GM10266 (cell line): ENCODE data around the gene TCEA3.

Experiments used
- DNase-seq: peaks from one replicate; pipeline ENCODE4 v3.0.0; 2012; ENCODE audit errors: extremely low spot score
- TF ChIP-seq, protein P1 (sequence below): IDR thresholded peaks from 2 replicates; pipeline ENCODE4 v1.5.1; 2012; ENCODE audit warnings: mild to moderate bottlenecking, low read depth; ENCODE audit not compliant: control insufficient read depth, insufficient read depth; ENCODE audit errors: missing control alignments

The TCEA3 gene

DNA sequence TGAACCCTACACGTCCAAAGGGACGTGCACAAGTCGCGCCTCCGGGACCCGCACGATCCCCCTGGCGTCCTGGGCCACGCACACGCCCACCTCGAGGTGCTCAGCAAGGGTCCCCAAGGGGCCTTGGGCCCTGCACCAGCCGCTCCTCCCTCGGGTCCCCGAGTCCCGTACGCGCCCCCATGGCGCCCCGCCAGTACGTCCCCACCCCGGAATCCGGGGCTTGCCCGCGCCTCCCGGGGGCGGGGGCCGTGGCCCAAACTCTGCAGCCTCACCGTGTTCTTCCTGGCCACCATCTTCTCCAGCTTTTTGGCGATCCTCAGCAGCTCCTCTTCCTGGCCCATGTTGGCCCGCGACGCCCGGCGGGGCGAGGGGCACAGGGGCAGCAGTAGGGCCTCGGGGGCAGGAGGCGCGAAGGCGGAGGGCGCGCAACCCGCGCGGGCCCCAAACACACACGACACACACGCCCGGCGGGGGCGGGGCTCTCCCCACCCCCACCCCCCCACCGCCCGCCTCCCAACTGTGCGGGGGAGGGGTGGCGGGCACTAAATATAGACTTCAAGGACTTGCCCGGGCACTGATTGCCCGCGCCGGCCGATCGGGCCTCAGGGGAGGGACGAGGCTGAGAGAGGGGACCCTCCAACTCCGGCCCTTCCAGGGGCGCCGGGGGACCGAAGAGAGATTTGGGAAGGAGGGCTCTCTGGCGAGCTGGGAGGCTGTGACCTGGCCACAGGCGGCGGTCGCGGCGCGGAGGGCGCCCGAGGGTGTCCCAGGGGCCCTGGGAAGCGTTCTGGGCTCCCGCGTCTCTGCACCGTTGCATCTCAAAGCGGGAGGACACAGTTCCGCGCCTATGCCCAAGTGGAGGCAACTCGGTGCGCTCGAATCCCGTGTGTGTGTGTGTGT, at the start of gene TCEA3:
TCEA3 (minus strand) TSS at position 456 of the 900 bp plus-strand sequence; CDS start at position 341, 115 bp downstream.
- DNase-seq = no peak
- TF ChIP-seq, protein P1, sequence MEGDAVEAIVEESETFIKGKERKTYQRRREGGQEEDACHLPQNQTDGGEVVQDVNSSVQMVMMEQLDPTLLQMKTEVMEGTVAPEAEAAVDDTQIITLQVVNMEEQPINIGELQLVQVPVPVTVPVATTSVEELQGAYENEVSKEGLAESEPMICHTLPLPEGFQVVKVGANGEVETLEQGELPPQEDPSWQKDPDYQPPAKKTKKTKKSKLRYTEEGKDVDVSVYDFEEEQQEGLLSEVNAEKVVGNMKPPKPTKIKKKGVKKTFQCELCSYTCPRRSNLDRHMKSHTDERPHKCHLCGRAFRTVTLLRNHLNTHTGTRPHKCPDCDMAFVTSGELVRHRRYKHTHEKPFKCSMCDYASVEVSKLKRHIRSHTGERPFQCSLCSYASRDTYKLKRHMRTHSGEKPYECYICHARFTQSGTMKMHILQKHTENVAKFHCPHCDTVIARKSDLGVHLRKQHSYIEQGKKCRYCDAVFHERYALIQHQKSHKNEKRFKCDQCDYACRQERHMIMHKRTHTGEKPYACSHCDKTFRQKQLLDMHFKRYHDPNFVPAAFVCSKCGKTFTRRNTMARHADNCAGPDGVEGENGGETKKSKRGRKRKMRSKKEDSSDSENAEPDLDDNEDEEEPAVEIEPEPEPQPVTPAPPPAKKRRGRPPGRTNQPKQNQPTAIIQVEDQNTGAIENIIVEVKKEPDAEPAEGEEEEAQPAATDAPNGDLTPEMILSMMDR = no peak

DNA sequence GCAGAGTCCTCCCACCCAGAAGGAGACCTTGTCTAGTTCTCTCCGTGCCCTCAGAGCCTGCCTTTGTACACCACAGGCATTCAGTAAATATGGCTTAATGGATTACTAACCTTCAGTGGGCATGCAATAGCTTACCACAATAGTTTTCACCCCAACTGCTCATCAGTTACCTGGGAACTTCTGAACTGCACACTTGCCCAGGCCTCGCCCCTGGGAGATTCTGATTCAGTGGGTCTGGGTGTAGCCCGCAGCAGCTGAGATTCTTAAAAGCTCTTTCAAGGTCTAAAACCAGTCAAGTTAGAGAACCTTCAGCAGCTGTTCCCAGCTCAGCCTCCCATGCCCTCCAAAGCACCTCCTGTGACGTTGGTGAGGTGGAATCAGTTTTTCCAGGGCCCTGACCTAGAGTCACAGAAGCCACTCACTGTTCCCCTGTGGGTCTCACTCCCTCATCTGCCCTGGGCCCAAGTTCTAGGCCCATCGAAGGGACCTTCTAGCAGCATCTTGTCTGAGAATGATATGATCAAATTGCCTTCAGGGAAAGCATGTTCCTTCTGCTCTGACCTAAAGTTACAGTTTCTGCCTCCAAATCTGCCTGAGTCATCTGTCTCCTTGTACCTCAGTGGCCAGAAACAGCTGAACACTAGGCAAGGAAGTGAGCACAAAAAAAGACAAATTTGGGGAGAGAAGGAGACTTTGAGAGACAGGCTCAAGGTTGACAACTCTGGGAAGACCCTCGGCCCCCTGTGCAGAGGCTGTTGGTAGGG, 48.7 kb upstream of the TCEA3 start:
- TF ChIP-seq, protein P1 = no peak
- no peak for DNase-seq

DNA sequence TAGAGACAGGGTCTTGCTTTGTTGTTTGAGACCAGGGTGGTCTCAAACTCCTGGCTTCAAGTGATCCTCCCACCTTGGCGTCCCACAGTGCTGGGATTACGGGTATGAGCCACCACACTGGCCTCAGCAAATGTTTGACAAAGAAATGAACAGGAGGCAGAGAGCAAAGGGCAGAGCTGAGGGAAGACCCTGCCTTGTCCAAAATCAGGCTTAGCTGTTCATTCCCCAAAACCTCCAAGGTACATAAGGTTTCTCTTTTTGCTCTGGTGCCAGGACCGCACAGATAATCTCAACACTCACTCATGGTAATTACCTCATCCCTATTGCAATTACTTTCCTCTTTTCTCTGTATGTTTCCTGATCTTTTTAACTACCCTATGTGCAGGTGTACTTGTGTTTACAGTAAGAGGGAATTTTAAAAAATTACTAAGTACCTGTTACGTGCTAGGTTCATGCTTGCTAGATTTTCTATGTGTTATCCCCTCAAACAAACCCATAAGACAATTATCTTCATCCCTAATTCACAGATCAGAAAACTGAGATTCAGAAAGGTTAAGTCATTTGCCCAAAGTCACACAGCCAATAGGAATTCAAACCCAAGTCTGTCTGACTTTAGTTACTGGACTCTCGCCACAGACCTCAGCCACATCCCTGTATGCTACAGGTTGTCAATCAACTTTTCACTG, 47.9 kb upstream of the TCEA3 start:
- no peak for DNase-seq
- TF ChIP-seq, protein P1 = no peak

DNA sequence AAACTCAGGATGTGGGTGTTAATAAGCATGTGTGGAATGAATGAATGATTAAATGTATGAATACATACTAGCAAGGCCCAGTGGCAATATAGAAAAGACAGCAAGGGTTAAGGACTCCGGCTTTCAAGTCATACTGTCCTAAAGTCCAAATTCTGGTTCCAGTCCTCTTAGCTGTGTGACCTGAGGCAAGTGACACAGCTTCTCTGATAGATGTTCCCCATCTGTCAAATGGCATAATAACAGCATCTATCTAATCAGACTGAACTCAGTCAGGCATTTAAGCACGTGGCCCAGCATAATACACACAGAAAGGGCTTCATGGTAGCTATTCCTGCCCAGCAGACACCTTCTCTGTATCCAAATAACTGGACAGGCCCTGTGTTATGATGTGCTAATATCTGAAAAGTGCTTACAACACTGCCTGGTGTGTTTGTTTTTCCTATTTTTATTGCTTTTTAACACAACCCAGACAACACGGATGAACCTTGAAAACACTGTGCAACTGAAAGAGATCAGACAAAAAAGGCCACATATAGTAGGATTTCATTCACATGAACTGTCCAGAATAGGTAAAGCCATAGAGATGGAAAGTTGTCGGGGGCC, 47.0 kb upstream of the TCEA3 start:
- TF ChIP-seq, protein P1 = no peak
- DNase-seq = no peak

DNA sequence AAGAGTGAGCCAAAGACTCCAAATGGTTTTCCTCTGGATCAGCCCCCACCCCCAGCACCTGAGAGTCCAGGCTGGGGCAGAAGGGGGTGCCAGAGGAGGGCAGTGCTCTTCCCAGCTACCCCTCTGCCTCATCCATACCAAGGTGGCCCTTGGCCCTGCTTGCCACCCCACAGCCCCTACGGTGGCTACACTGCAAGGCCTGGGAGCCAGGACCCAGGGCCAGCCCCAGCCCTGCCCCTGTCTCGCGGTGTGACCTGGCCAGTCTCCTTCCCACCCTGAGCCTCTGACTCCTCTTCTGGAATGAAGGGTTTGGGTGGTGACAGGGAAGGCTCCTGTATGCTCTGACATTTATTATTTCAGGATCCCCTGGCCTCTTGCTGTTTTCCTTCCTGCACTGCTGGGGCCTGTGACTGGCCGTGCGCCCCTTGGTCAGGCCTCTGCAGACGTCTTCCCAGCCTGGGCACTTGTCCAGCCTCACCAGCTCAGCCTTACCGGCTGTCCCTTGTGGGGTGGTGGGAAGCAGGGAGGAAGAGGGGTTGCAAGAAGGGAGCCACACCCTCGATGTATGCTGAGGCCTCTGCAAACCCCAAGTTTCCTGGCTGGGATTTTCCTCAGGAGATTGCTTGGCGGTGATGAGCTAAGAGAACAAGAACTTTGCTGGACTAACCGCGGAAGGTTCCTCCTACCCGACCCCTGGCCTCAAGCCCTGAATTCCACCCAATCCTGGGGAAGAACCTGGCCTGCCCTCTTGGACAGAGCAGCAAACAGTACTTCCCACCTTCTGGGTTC, 45.9 kb upstream of the TCEA3 start:
- TF ChIP-seq, protein P1 = no peak
- no peak for DNase-seq

DNA sequence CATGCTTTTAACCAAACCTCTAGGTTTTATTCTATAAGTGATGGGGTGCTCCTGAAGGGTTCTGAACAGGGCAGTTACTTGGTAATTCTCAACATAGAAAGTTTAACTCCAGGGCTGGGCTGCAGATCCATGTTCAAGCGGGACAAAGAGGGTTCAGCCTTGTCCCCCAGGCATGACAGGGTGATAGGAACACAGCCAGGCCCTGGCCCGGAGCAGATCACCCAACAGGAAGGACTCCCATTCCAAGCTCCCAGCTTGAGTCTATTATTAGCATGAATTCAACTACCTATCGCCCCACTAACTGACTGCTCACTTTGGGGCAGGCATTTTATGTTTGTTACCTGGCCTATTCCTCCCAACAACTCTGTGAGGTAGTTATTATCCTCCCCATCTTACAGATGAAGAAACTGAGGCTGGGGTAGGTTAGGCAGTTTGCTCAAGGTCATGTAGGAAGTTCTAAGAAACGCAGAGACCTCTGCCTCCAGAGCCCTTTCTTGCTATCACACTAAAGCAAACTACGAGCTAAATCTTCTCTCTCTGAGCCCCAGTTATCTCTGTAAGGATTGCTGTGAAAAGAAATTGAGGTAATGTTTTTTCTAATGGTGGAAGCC, 44.9 kb upstream of the TCEA3 start:
- TF ChIP-seq, protein P1 = no peak
- no peak for DNase-seq
